Measurements from ENCODE around the gene ATAT1. TPM values are rescaled to one million over a fixed set of nuclear protein-coding genes. Genes with fewer than 3 reads are reported as not detected.
"Not testable (repeated sequence)": the region's sequence is repeated elsewhere in the genome, so short reads cannot be mapped to it uniquely, and the experiment has no call there.

ATAT1 gene
- total and polyA plus RNA-seq, 2 of the 13 experiments (the other 11 are each of a cell fraction or from before 2014, with no cell fraction given), result 9.2 to 23.6 TPM

DNA sequence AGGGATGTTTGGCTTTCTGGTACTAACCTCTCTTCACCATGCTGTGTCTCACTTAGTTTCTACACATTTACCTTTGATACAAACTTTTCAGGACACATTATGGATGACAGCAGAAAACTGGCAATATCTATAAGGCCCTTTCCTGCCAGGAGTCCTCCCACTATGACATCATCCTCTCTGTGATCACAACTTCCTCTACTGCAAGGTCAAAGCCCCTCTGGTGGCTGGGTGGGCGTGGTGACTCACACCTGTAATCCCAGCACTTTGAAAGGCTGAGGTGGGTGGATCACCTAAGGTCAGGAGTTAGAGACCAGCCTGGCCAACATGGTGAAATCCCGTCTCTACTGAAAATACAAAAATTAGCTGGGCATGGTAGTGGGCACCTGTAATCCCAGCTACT, 39.6 kb downstream of the ATAT1 start (continued):
- TF ChIP-seq ATF2 (CRISPR knock-in tag; IDR thresholded peaks at IDR 0.05) (peak; percentile 55; the same call in 1 of the 2 replicates), ATF4 (CRISPR knock-in tag; IDR thresholded peaks at IDR 0.05) (0 out of 4 replicates have a peak, but pooled peaks of 1 of the 2 experiments have one; percentile 43), HOXA3 (CRISPR knock-in tag; IDR thresholded peaks at IDR 0.05) (peak; percentile 31; the same call in 1 of the 2 replicates), SP5 (CRISPR knock-in tag; IDR thresholded peaks at IDR 0.05; ENCODE audit: borderline replicate concordance, low read depth) (0 out of 2 replicates have a peak, but pooled peaks have one; percentile 19), ARID5B (CRISPR knock-in tag; IDR thresholded peaks at IDR 0.05) (peak; percentile 41; the same call in 1 of the 2 replicates), FOSL2 (CRISPR knock-in tag; IDR thresholded peaks at IDR 0.05) (peak; percentile 93), RXRA (CRISPR knock-in tag; IDR thresholded peaks at IDR 0.05) (peak; percentile 50; the same call in 1 of the 2 replicates), JUN (CRISPR knock-in tag; IDR thresholded peaks at IDR 0.05) (0 out of 2 replicates have a peak, but pooled peaks have one; percentile 58), PAXIP1 (CRISPR knock-in tag; conservative IDR thresholded peaks at IDR 0.05) (0 out of 2 replicates have a peak, but pooled peaks have one; percentile 37)
- TF ChIP-seq, protein P1, sequence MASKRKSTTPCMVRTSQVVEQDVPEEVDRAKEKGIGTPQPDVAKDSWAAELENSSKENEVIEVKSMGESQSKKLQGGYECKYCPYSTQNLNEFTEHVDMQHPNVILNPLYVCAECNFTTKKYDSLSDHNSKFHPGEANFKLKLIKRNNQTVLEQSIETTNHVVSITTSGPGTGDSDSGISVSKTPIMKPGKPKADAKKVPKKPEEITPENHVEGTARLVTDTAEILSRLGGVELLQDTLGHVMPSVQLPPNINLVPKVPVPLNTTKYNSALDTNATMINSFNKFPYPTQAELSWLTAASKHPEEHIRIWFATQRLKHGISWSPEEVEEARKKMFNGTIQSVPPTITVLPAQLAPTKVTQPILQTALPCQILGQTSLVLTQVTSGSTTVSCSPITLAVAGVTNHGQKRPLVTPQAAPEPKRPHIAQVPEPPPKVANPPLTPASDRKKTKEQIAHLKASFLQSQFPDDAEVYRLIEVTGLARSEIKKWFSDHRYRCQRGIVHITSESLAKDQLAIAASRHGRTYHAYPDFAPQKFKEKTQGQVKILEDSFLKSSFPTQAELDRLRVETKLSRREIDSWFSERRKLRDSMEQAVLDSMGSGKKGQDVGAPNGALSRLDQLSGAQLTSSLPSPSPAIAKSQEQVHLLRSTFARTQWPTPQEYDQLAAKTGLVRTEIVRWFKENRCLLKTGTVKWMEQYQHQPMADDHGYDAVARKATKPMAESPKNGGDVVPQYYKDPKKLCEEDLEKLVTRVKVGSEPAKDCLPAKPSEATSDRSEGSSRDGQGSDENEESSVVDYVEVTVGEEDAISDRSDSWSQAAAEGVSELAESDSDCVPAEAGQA (IDR thresholded peaks at IDR 0.05; ENCODE audit: low read depth), result 0 out of 2 replicates have a peak, but pooled peaks have one; percentile 33
- TF ChIP-seq, protein P1 (CRISPR knock-in tag; IDR thresholded peaks at IDR 0.05; ENCODE audit: borderline replicate concordance), result not testable (repeated sequence)
- TF ChIP-seq, protein P2, sequence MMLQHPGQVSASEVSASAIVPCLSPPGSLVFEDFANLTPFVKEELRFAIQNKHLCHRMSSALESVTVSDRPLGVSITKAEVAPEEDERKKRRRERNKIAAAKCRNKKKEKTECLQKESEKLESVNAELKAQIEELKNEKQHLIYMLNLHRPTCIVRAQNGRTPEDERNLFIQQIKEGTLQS (CRISPR knock-in tag; IDR thresholded peaks at IDR 0.05), result peak; percentile 80
